GM12873 (cell line): Measurements from ENCODE around the gene KRCC1.

Experiments used
- CTCF ChIP-seq: IDR thresholded peaks from 2 replicates; pipeline ENCODE4 v1.5.1; 2012; ENCODE audit warnings: low read depth, mild to moderate bottlenecking, moderate library complexity, low read length, control low read depth; ENCODE audit not compliant: insufficient read depth; ENCODE audit errors: missing control alignments

The KRCC1 gene

GRCh38 chr2:88010136-88010535, 45.4 kb downstream of the KRCC1 start:
- no peak for TF ChIP-seq CTCF

- no peak for TF ChIP-seq CTCF
Measured at GRCh38 chr2:88006912-88007439, 48.6 kb downstream of the KRCC1 start.

- no peak for TF ChIP-seq CTCF
Measured at GRCh38 chr2:88005776-88006175, 49.8 kb downstream of the KRCC1 start.

GRCh38 chr2:88003074-88003755, 52.4 kb downstream of the KRCC1 start:
- no peak for TF ChIP-seq CTCF

- TF ChIP-seq CTCF = no peak
Measured at GRCh38 chr2:88002359-88002707, 53.2 kb downstream of the KRCC1 start.

GRCh38 chr2:87996570-87996969, 59.0 kb downstream of the KRCC1 start:
- TF ChIP-seq CTCF = no peak

- no peak for TF ChIP-seq CTCF
Measured at GRCh38 chr2:87995756-87996155, 59.8 kb downstream of the KRCC1 start.
